ENCODE results near the gene CSTPP1.
A peak's percentile ranks its signal among the peaks of the same experiment; 100 is the strongest.
"Not testable (repeated sequence)": the region's sequence is repeated elsewhere in the genome, so short reads cannot be mapped to it uniquely, and the experiment has no call there.

The CSTPP1 gene

GRCh38 chr11:47093541-47093940 lies 157.0 kb downstream of the CSTPP1 start:
- DNase-seq (ENCODE audit: low read depth in 1 of 2, low spot score in 1 of 2) = no peak

GRCh38 chr11:47096871-47097270 lies 160.3 kb downstream of the CSTPP1 start:
- not testable (repeated sequence) for DNase-seq (ENCODE audit: low read depth in 1 of 2, low spot score in 1 of 2)

- DNase-seq (ENCODE audit: low read depth in 1 of 2, low spot score in 1 of 2) = not testable (repeated sequence)
Observed at GRCh38 chr11:47098223-47098622, 161.7 kb downstream of the CSTPP1 start.

- no peak for DNase-seq (ENCODE audit: low read depth in 1 of 2, low spot score in 1 of 2)
Observed at GRCh38 chr11:47099214-47099917, 162.8 kb downstream of the CSTPP1 start.

GRCh38 chr11:47099918-47100315 lies 163.4 kb downstream of the CSTPP1 start:
- no peak for DNase-seq (ENCODE audit: low read depth in 1 of 2, low spot score in 1 of 2)

GRCh38 chr11:47101406-47101805 lies 164.8 kb downstream of the CSTPP1 start:
- no peak for DNase-seq (ENCODE audit: low read depth in 1 of 2, low spot score in 1 of 2)

GRCh38 chr11:47104261-47104950 lies 167.8 kb downstream of the CSTPP1 start:
- DNase-seq (ENCODE audit: low read depth in 1 of 2, low spot score in 1 of 2) = no peak

- DNase-seq (ENCODE audit: low read depth in 1 of 2, low spot score in 1 of 2) = no peak
Observed at GRCh38 chr11:47105541-47105940, 169.0 kb downstream of the CSTPP1 start.

GRCh38 chr11:47105974-47106373 lies 169.4 kb downstream of the CSTPP1 start:
- DNase-seq (ENCODE audit: low read depth in 1 of 2, low spot score in 1 of 2) = no peak

- no peak for DNase-seq (ENCODE audit: low read depth in 1 of 2, low spot score in 1 of 2)
Observed at GRCh38 chr11:47106798-47107411, 170.3 kb downstream of the CSTPP1 start.

GRCh38 chr11:47107744-47108143 lies 171.2 kb downstream of the CSTPP1 start:
- DNase-seq (ENCODE audit: low read depth in 1 of 2, low spot score in 1 of 2) = no peak

- DNase-seq (ENCODE audit: low read depth in 1 of 2, low spot score in 1 of 2) = no peak
Observed at GRCh38 chr11:47108214-47108613, 171.7 kb downstream of the CSTPP1 start.

- DNase-seq (ENCODE audit: low read depth in 1 of 2, low spot score in 1 of 2) = no peak
Observed at GRCh38 chr11:47109051-47109726, 172.6 kb downstream of the CSTPP1 start.

GRCh38 chr11:47109727-47110246 lies 173.2 kb downstream of the CSTPP1 start:
- no peak for DNase-seq (ENCODE audit: low read depth in 1 of 2, low spot score in 1 of 2)

- DNase-seq (ENCODE audit: low read depth in 1 of 2, low spot score in 1 of 2) = no peak
Observed at GRCh38 chr11:47111318-47111804, 174.8 kb downstream of the CSTPP1 start.

GRCh38 chr11:47112941-47113340 lies 176.4 kb downstream of the CSTPP1 start:
- not testable (repeated sequence) for DNase-seq (ENCODE audit: low read depth in 1 of 2, low spot score in 1 of 2)

- peak; percentile 5 to 24 for DNase-seq (ENCODE audit: low read depth in 1 of 2, low spot score in 1 of 2)
Observed at GRCh38 chr11:47118958-47119688, 182.6 kb downstream of the CSTPP1 start.

- DNase-seq (ENCODE audit: low read depth in 1 of 2, low spot score in 1 of 2) = no peak
Observed at GRCh38 chr11:47121056-47121455, 184.5 kb downstream of the CSTPP1 start.

GRCh38 chr11:47121731-47122130 lies 185.2 kb downstream of the CSTPP1 start:
- no peak for DNase-seq (ENCODE audit: low read depth in 1 of 2, low spot score in 1 of 2)

GRCh38 chr11:47123094-47123493 lies 186.5 kb downstream of the CSTPP1 start:
- no peak for DNase-seq (ENCODE audit: low read depth in 1 of 2, low spot score in 1 of 2)

GRCh38 chr11:47124675-47125074 lies 188.1 kb downstream of the CSTPP1 start:
- no peak for DNase-seq (ENCODE audit: low read depth in 1 of 2, low spot score in 1 of 2)
